ENCODE measurements around the gene FBXL7.

DNA sequence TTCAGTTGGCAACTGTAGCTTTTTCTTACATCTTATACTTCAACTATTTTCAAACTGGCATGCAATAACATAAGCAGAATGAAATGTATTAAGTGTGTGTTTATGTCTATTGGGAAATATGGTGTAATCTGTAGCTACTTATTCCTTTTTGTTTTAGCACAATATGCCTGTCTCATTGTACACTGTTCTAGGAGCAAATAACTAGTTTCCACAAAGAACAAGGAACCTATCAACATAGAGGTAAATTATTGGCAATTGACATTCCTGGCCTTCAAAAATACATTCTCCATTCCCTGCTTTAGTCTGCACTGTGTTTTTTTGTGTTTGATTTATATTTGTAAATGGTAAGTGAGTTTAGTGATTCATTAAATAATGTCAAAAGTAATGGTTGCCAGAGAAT, 75.7 kb downstream of the FBXL7 start:
- TF ChIP-seq, protein P1, sequence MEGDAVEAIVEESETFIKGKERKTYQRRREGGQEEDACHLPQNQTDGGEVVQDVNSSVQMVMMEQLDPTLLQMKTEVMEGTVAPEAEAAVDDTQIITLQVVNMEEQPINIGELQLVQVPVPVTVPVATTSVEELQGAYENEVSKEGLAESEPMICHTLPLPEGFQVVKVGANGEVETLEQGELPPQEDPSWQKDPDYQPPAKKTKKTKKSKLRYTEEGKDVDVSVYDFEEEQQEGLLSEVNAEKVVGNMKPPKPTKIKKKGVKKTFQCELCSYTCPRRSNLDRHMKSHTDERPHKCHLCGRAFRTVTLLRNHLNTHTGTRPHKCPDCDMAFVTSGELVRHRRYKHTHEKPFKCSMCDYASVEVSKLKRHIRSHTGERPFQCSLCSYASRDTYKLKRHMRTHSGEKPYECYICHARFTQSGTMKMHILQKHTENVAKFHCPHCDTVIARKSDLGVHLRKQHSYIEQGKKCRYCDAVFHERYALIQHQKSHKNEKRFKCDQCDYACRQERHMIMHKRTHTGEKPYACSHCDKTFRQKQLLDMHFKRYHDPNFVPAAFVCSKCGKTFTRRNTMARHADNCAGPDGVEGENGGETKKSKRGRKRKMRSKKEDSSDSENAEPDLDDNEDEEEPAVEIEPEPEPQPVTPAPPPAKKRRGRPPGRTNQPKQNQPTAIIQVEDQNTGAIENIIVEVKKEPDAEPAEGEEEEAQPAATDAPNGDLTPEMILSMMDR (IDR thresholded peaks at IDR 0.05; ENCODE audit: low read depth, low read length, poor library complexity, severe bottlenecking): no peak
- no peak for TF ChIP-seq EZH2phosphoT487 (IDR thresholded peaks at IDR 0.05; ENCODE audit: borderline replicate concordance, low read length)
